RPMI7951 (cell line): Measurements from ENCODE around the gene DDI2. TPM values are rescaled to one million over a fixed set of nuclear protein-coding genes. Genes with fewer than 3 reads are reported as not detected.

Experiments used
- DNase-seq: peaks from one replicate; pipeline ENCODE4 v3.0.0-alpha.2; 2012; ENCODE audit warnings: low read depth
- total RNA-seq: library from RNA; depleted of rRNA; stranded (reverse); fragments of >200 nt; shearing (Covaris generic); gene quantifications from 2 replicates; pipeline ENCODE4 v1.2.3, GENCODE V29; 2014; rRNA removed

The DDI2 gene
- total RNA-seq, 1 experiment from 2014 or later: 4.4 TPM

GRCh38 chr1:15702722-15703550 lies 85.7 kb downstream of the DDI2 start:
- no peak for DNase-seq

GRCh38 chr1:15703562-15703961 lies 86.3 kb downstream of the DDI2 start:
- DNase-seq: peak; percentile 81

GRCh38 chr1:15704526-15705183 lies 87.4 kb downstream of the DDI2 start:
- no peak for DNase-seq

GRCh38 chr1:15705184-15705566 lies 87.9 kb downstream of the DDI2 start:
- no peak for DNase-seq

- DNase-seq: no peak
These were observed 89.5 kb downstream of the DDI2 start for GRCh38 chr1:15706751-15707150.

GRCh38 chr1:15707239-15707925 lies 90.1 kb downstream of the DDI2 start:
- no peak for DNase-seq

GRCh38 chr1:15708486-15709137 lies 91.4 kb downstream of the DDI2 start:
- no peak for DNase-seq

GRCh38 chr1:15709226-15709625 lies 92.0 kb downstream of the DDI2 start:
- no peak for DNase-seq

GRCh38 chr1:15712168-15712567 lies 94.9 kb downstream of the DDI2 start:
- no peak for DNase-seq

- DNase-seq: peak; percentile 22
These were observed 97.3 kb downstream of the DDI2 start for GRCh38 chr1:15714406-15715136.

- DNase-seq: no peak
These were observed 100.3 kb downstream of the DDI2 start for GRCh38 chr1:15717418-15718125.

- no peak for DNase-seq
These were observed 100.9 kb downstream of the DDI2 start for GRCh38 chr1:15718199-15718601.

Other genes with a start within 250 kb of the DDI2 start
- 52.5 and 70.9 TPM in 2 replicates for gene EFHD2, start 207.6 kb upstream of the DDI2 start, total RNA-seq
- 0.12 TPM in 1 of 2 replicates, not detected in the other for gene CTRC, start 179.0 kb upstream of the DDI2 start, total RNA-seq
- gene CELA2A, start 160.7 kb upstream of the DDI2 start, total RNA-seq: not detected in 2 replicates
- gene CELA2B, start 141.4 kb upstream of the DDI2 start, total RNA-seq: not detected in 2 replicates
- 8.4 and 8.7 TPM in 2 replicates for gene CASP9, start 93.2 kb upstream of the DDI2 start, total RNA-seq
- gene DNAJC16, start 90.6 kb upstream of the DDI2 start, total RNA-seq: 7.9 and 9.5 TPM in 2 replicates
- gene AGMAT, start 32.4 kb upstream of the DDI2 start, total RNA-seq: 1.2 and 1.6 TPM in 2 replicates
- 22.6 and 24.3 TPM in 2 replicates for gene PLEKHM2, start 66.9 kb downstream of the DDI2 start, total RNA-seq
- gene SLC25A34, start 118.8 kb downstream of the DDI2 start, total RNA-seq: 0.12 and 0.29 TPM in 2 replicates
- gene TMEM82, start 125.0 kb downstream of the DDI2 start, total RNA-seq: not detected in 2 replicates
- 57.3 and 75.5 TPM in 2 replicates for gene FBLIM1, start 141.3 kb downstream of the DDI2 start, total RNA-seq
- gene UQCRHL, start 190.2 kb downstream of the DDI2 start, total RNA-seq: 3.2 and 4.0 TPM in 2 replicates
- gene SPEN, start 230.2 kb downstream of the DDI2 start, total RNA-seq: 9.3 and 14.1 TPM in 2 replicates